ENCODE measurements around the gene TRIP13.
A peak's percentile ranks its signal among the peaks of the same experiment; 100 is the strongest.

Gene TRIP13

DNA sequence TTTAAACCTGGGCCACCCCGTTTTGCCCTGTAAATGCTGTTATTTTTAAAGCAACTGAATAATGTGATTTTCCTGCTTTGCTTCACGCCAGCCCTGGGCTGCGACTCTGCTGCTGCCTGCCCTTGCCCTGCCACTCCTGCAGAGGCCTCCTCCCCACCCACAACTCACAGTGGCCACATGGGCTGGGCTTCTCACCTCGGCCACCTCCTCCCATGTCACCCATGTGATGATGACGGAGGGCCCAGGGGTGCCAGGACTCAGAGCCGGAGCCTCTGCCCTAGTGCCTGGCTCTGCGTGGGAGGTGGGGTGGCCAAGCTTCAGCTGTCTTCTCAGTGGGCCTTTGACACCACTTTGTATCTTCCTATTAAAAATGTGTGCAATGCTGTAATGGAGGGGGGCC is 67.9 kb downstream of the TRIP13 start:
- Histone ChIP-seq H3K4me3 (no peak overlapping the region), H3K27ac (no peak overlapping the region)

- Histone ChIP-seq H3K27ac (peak overlapping the region in 1 of 21 experiments; percentile 14), H3K4me3 (no peak overlapping the region)
These were observed 68.5 kb downstream of the TRIP13 start for GRCh38 chr5:961002-961710.

DNA sequence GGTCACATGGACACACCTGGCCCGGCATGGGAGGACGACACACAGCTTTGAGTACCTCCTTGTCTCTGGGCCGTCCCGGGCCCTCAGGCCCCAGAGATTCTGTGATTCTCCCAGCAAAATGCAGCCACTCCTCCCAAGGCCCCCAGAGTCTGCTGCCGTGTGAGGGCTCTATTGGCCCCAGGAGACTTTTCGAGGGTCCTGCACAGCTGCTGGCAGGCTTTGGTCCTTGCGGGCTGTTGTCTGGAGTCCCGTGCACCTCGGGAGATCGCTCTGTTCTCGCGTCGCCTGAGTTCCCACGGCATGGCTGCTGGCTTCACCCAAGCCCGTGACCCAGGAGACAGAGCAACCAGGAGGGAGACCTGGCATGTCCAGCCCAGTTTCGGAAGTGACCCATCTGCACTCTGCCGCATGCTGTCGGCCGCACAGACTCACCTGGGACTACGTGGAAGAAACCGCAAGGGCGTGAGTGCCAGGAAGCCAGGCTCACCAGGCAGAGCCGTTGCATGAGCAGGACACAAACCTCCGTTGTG is 69.1 kb downstream of the TRIP13 start:
- Histone ChIP-seq H3K4me3 (no peak overlapping the region), H3K27ac (peak overlapping the region in 2 of 21 experiments; percentile 2 to 14)

DNA sequence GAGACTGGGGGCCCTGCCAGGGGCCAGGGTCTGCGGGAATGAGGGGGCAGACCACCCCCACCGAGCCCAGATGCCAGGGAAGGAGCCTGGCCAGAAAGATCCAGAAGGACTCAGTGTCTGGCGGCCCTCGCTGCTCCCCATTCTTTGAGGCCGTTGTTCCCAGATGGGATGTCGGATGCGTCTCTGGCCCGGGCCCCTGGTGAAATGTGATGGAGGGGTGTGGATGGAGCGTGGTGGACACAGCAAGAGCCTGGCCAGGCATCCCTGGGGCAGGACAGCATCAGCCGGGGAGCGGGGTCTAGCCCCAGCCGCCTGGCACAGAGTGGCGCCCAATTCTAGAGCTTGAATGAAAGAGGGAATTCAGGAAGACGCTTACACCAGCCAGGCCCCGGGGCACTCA is 69.7 kb downstream of the TRIP13 start:
- Histone ChIP-seq H3K27ac (peak overlapping the region in 5 of 21 experiments; percentile 2 to 60 (median 14)), H3K4me3 (no peak overlapping the region)

DNA sequence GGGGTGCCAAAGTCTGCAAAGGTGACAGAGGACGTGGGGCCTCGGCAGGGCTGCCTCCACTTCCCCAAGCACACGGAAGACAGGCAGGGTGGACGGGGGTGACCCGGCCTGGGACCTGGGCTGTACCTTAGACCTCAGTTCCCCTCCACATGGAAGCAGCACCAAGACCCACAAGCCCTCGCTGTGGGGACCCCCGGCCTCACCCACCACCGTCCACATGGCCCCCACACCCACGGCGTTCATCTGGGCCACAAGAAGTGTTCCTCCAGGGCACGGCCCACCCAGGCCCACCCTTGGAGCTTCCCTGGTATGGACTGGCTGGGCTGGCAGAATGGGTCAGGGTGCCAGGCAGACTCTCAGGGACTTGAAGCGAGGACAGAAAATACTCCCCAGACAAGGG is 70.1 kb downstream of the TRIP13 start:
- peak overlapping the region in 12 of 21 experiments; percentile 5 to 75 (median 64) for H3K27ac ChIP-seq
- no peak overlapping the region for H3K4me3 ChIP-seq

- H3K27ac ChIP-seq: peak overlapping the region in 14 of 21 experiments; percentile 5 to 75 (median 61)
- H3K4me3 ChIP-seq: no peak overlapping the region
These were observed 70.6 kb downstream of the TRIP13 start for GRCh38 chr5:963310-963672.

DNA sequence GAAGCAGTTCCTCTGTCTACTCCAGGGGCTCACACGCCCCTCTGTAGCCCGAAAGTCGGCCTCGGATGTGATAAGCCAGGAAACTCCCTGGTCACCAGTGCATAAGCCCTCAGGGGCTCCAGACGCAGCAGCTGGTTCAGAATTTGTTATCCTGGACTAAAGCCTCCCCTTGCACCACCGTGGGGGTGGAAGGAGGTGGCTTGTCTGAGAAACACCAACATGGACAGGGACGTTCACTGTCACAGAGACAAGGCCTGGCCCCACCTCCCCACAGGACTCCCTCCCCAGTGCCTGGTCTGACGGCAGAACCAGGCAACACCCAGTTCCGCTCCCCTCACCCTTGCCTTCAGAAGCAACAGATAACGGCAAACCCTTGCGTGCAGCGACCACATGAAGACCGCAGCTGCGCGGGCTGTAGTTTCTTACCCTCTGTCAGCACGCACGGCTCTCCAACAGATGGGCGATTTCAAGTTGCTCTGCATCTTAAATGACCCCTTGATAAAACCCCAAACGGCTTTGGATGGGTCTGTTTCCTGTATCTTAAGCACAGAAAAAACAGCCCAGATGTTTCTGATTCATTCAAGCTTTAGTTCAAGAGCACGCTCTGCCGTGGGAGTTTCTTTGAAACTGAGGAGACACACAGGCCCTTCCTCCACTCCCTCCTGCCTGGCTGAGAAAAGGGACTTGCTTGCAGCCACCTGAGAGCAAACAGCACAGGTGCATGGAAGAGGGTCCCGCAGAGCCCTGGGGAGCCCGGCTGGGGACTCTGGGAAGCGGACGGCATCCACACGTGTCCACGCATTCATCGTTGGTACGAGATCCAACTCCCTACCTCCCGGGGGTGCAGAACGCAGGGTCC is 71.2 kb downstream of the TRIP13 start:
- H3K4me3 ChIP-seq: no peak overlapping the region

GRCh38 chr5:964821-965220 is 72.1 kb downstream of the TRIP13 start:
- peak overlapping the region in 12 of 21 experiments; percentile 5 to 75 (median 58) for H3K27ac ChIP-seq
- H3K4me3 ChIP-seq: no peak overlapping the region

More for the DNA sequence above, 71.2 kb downstream of the TRIP13 start:
- H3K27ac ChIP-seq: peak overlapping the region in 15 of 21 experiments; percentile 11 to 75 (median 60)

- no peak overlapping the region for H3K4me3 ChIP-seq
- H3K27ac ChIP-seq: peak overlapping the region in 5 of 21 experiments; percentile 29 to 71 (median 69)
These were observed 73.1 kb downstream of the TRIP13 start for GRCh38 chr5:965604-966344.

DNA sequence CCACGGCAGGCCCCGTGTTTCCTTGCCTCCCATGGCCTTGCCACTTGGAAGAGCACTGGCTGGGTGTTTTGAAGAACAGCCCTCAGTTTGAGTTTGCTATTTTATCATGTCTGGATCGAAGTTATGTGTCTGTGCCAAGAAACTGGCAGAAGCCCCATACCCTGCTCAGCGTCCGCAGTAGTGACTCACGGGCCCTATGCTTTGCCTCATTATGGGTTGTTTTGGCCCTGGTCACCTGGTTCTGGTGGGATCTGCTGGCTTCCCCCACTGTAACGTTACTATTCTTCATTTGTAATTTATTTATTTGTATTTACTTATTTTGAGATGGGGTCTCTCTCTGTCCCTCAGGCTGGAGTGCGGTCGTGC is 73.6 kb downstream of the TRIP13 start:
- Histone ChIP-seq H3K27ac (no peak overlapping the region), H3K4me3 (no peak overlapping the region)

GRCh38 chr5:966941-967340 is 74.3 kb downstream of the TRIP13 start:
- Histone ChIP-seq H3K27ac (no peak overlapping the region), H3K4me3 (no peak overlapping the region)
